Measurements from ENCODE around the gene BTBD9. TPM values are rescaled to one million over a fixed set of nuclear protein-coding genes. Genes with fewer than 3 reads are reported as not detected.

BTBD9 gene
- total and polyA plus RNA-seq, 2 of the 13 experiments (the other 11 are each of a cell fraction or from before 2014, with no cell fraction given) = 1.2 to 3.0 TPM

DNA sequence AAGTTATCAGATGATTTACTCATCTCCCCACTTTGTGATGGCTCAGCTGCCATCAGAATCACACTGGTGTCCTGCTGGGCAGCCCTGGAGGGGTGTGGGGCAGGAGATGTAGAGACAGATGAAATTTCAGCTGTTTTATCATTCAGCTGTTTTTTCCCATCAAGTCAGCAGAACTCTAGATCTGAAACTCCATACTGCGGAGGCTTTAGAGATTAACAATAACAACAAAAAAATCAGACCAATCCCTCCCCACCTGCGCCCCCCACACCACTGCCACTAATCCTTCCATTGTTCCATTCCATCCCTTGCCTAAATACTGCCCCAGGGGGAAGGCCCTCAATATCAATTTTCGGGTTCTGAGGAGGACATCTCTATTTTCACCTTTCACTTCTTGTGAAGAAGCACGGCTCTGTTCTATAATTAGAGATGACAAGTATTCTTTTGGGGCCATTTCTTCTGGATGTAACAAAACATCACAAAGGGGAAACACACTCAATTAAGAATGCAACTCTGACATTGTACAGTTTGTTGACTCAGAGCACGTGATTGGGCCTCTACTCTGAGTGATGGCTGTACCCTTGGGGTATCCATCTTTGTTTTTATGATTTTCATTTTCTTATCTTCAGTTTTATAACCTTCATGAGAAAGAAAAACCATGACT lies 423.9 kb downstream of the BTBD9 start:
- DNase-seq (ENCODE audit: low spot score) = no peak
- no peak for ATAC-seq
- TF ChIP-seq ZNF235 (CRISPR knock-in tag; IDR thresholded peaks at IDR 0.05; ENCODE audit: borderline replicate concordance) (no peak), MIER2 (CRISPR knock-in tag; IDR thresholded peaks at IDR 0.05) (no peak), ZNF674 (CRISPR knock-in tag; IDR thresholded peaks at IDR 0.05; ENCODE audit: low read depth) (no peak), KMT2A (CRISPR knock-in tag; IDR thresholded peaks at IDR 0.05) (no peak), ZSCAN22 (CRISPR knock-in tag; IDR thresholded peaks at IDR 0.05) (no peak), HIVEP1 (CRISPR knock-in tag; IDR thresholded peaks at IDR 0.05) (no peak), FOXA3 (CRISPR knock-in tag; IDR thresholded peaks at IDR 0.05) (no peak)
- TF ChIP-seq, protein P1, sequence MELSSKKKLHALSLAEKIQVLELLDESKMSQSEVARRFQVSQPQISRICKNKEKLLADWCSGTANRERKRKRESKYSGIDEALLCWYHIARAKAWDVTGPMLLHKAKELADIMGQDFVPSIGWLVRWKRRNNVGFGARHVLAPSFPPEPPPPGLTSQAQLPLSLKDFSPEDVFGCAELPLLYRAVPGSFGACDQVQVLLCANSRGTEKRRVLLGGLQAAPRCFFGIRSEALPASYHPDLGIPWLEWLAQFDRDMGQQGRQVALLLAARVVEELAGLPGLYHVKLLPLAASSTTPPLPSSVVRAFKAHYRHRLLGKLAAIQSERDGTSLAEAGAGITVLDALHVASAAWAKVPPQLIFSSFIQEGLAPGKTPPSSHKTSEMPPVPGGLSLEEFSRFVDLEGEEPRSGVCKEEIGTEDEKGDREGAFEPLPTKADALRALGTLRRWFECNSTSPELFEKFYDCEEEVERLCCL (CRISPR knock-in tag; IDR thresholded peaks at IDR 0.05; ENCODE audit: borderline replicate concordance) = no peak
- TF ChIP-seq, protein P2, sequence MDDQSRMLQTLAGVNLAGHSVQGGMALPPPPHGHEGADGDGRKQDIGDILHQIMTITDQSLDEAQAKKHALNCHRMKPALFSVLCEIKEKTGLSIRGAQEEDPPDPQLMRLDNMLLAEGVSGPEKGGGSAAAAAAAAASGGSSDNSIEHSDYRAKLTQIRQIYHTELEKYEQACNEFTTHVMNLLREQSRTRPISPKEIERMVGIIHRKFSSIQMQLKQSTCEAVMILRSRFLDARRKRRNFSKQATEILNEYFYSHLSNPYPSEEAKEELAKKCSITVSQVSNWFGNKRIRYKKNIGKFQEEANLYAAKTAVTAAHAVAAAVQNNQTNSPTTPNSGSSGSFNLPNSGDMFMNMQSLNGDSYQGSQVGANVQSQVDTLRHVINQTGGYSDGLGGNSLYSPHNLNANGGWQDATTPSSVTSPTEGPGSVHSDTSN (CRISPR knock-in tag; IDR thresholded peaks at IDR 0.05; ENCODE audit: borderline replicate concordance) = no peak
- POLR2A ChIA-PET = no interaction called here
- CTCF ChIA-PET (ENCODE audit: low intra/inter-chr PET ratio, low total read pairs) = no interaction called here
- H3K9me3 ChIP-seq (ENCODE audit: low read length) = no peaks in the 10 kb centered on the region
- H3K4me2 ChIP-seq (ENCODE audit: low read depth, low read length) = no peak overlapping the region
- no peaks in the 10 kb centered on the region for H4K20me1 ChIP-seq (ENCODE audit: insufficient read depth, low read length)
- intact Hi-C loops (cut with micrococcal nuclease; ENCODE audit: unreplicated experiment) (no loop called here), in situ Hi-C loops (cut with HindIII; ENCODE audit: extremely low pct_ligation_motif_present, low pct_unique_long_range_greater_than_20kb) (no loop called here)
- no TSS peak for BruUV-seq (replicated peaks)
- WGBS (ENCODE audit: low lambda C conversion rate) = 28% methylated on average over 5 of the region's 5 CpGs
- H2AFZ ChIP-seq (ENCODE audit: low read length) = no peak overlapping the region
- no peaks in the 10 kb centered on the region for H3K79me2 ChIP-seq (ENCODE audit: insufficient read depth, low read length)
- H3K4me1 ChIP-seq (ENCODE audit: insufficient read depth, low read length) = peaks cover 15% of the 10 kb centered on the region
- H3K27me3 ChIP-seq (ENCODE audit: control insufficient read depth in 1 of 2, insufficient read depth in 2 of 2, low read length in 2 of 2) = no peaks in the 10 kb centered on the region
- H3K27ac ChIP-seq (ENCODE audit: extremely low read length, insufficient read depth, low read length) = no peak overlapping the region
- H3K36me3 ChIP-seq (replicated peaks in 1 of 2; ENCODE audit: control insufficient read depth in 1 of 2, insufficient read depth in 2 of 2, low read length in 2 of 2) = no peaks in the 10 kb centered on the region
- H3K9ac ChIP-seq (ENCODE audit: insufficient read depth, low read depth, low read length) = no peak overlapping the region
- FAIRE-seq = no peak
- no peak overlapping the region for H3K4me3 ChIP-seq (replicated peaks in 1 of 3; ENCODE audit: insufficient read depth in 1 of 3, low read depth in 2 of 3, low read length in 3 of 3)
